Measurements from ENCODE around the gene SPRR2A.
"Not testable (repeated sequence)": the region's sequence is repeated elsewhere in the genome, so short reads cannot be mapped to it uniquely, and the experiment has no call there.

The SPRR2A gene

GRCh38 chr1:153025797-153026196 lies 31.5 kb downstream of the SPRR2A start:
- no peak for DNase-seq (ENCODE audit: low read depth in 3 of 3)

GRCh38 chr1:153024413-153024812 lies 32.9 kb downstream of the SPRR2A start:
- DNase-seq (ENCODE audit: low read depth in 3 of 3), result no peak

- DNase-seq (ENCODE audit: low read depth in 3 of 3), result no peak
These were observed 34.2 kb downstream of the SPRR2A start for GRCh38 chr1:153023109-153023508.

GRCh38 chr1:153022340-153022739 lies 35.0 kb downstream of the SPRR2A start:
- DNase-seq (ENCODE audit: low read depth in 3 of 3), result not testable (repeated sequence)

GRCh38 chr1:153021829-153022228 lies 35.5 kb downstream of the SPRR2A start:
- DNase-seq (ENCODE audit: low read depth in 3 of 3), result not testable (repeated sequence)

- not testable (repeated sequence) for DNase-seq (ENCODE audit: low read depth in 3 of 3)
These were observed 46.0 kb downstream of the SPRR2A start for GRCh38 chr1:153011235-153011758.
